MV-4-11 (cell line): ENCODE measurements around the gene MRPS5.

Experiments
- DNase-seq: peaks from one replicate; lab custom pipeline; 2025; lab: John Stamatoyannopoulos, UW

MRPS5 gene

GRCh38 chr2:95091885-95092555 lies 29.6 kb downstream of the MRPS5 start:
- DNase-seq: no peak

GRCh38 chr2:95087379-95087778 lies 34.2 kb downstream of the MRPS5 start:
- DNase-seq: no peak

GRCh38 chr2:95086017-95086416 lies 35.6 kb downstream of the MRPS5 start:
- no peak for DNase-seq

GRCh38 chr2:95082477-95082876 lies 39.1 kb downstream of the MRPS5 start:
- DNase-seq: no peak

GRCh38 chr2:95079199-95079683 lies 42.4 kb downstream of the MRPS5 start:
- DNase-seq: no peak

- no peak for DNase-seq
These were observed 43.6 kb downstream of the MRPS5 start for GRCh38 chr2:95077861-95078603.

- peak; percentile 26 for DNase-seq
These were observed 44.1 kb downstream of the MRPS5 start for GRCh38 chr2:95077530-95077825.

- peak; percentile 3 for DNase-seq
These were observed 44.7 kb downstream of the MRPS5 start for GRCh38 chr2:95076705-95077529.

- no peak for DNase-seq
These were observed 46.0 kb downstream of the MRPS5 start for GRCh38 chr2:95075440-95076132.

- DNase-seq: no peak
These were observed 46.8 kb downstream of the MRPS5 start for GRCh38 chr2:95074663-95075439.

- no peak for DNase-seq
These were observed 47.5 kb downstream of the MRPS5 start for GRCh38 chr2:95073856-95074662.

GRCh38 chr2:95072424-95072823 lies 49.2 kb downstream of the MRPS5 start:
- DNase-seq: no peak

- no peak for DNase-seq
These were observed 49.8 kb downstream of the MRPS5 start for GRCh38 chr2:95071856-95072255.

- no peak for DNase-seq
These were observed 52.1 kb downstream of the MRPS5 start for GRCh38 chr2:95069465-95069864.

GRCh38 chr2:95068256-95068655 lies 53.4 kb downstream of the MRPS5 start:
- DNase-seq: no peak

GRCh38 chr2:95063086-95063958 lies 58.3 kb downstream of the MRPS5 start:
- DNase-seq: no peak

GRCh38 chr2:95062242-95063085 lies 59.1 kb downstream of the MRPS5 start:
- DNase-seq: no peak

GRCh38 chr2:95061601-95062183 lies 59.9 kb downstream of the MRPS5 start:
- no peak for DNase-seq
